Neutrophil (primary cell): ENCODE results near the gene AFMID.

ENCODE experiments used
- H3K27ac ChIP-seq: fragments of 200-600 bp; sonication (generic); 2 replicates; pipeline ENCODE4 v1.5.1; 2016; ENCODE audit warnings: mild to moderate bottlenecking, moderate library complexity
- H3K27me3 ChIP-seq: fragments of 200-600 bp; sonication (generic); 2 replicates; pipeline ENCODE4 v1.6.0; 2016; ENCODE audit warnings: mild to moderate bottlenecking
- H3K36me3 ChIP-seq: fragments of 200-600 bp; sonication (generic); 2 replicates; pipeline ENCODE4 v1.5.1; 2017
- H3K4me1 ChIP-seq, 2 experiments: fragments of 200-600 bp in 1 of 2; sonication (generic) in 1 of 2; 1 replicate in 1 of 2; 2 replicates in 1 of 2; pipeline versions ENCODE4 v1.5.1 to v1.6.1; 2013 to 2016; ENCODE audit warnings: low read depth in 1 of 2, low read length in 1 of 2, mild to moderate bottlenecking in 1 of 2, moderate library complexity in 1 of 2; ENCODE audit not compliant: control insufficient read depth in 1 of 2, insufficient read depth in 1 of 2
- H3K4me3 ChIP-seq, 2 experiments: fragments of 200-600 bp in 1 of 2; sonication (generic) in 1 of 2; 1 replicate in 1 of 2; 2 replicates in 1 of 2; pipeline ENCODE4 v1.5.1; 2013 to 2016; ENCODE audit warnings: low read depth in 1 of 2, low read length in 1 of 2, mild to moderate bottlenecking in 1 of 2, moderate library complexity in 1 of 2
- H3K9me3 ChIP-seq: fragments of 200-600 bp; sonication (generic); 2 replicates; pipeline ENCODE4 v1.5.1; 2016
- TF ChIP-seq, protein P1 (sequence below): fragments of 200-600 bp; sonication (generic); IDR thresholded peaks from 2 replicates; pipeline ENCODE4 v1.5.1; 2016; ENCODE audit warnings: antibody characterized with exemption

The AFMID gene

DNA sequence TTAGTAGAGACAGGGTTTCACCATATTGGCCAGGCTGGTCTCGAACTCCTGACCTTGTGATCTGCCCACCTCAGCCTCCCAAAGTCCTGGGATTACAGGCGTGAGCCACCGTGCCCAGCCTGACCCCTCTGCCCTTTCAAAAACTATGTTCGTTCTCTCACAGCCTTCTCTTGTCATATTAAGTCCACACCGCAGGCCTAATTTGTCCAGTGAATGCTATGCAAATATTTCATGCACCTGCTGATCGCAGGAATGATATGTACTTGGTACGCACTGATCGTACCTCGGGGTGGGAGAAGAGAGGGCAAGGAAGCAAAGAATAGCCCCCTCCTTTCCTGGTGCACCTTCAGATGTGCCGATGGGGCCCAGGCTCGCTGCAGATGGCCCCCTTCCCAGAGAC lies 23.9 kb downstream of the AFMID start:
- no peak overlapping the region for H3K4me3 ChIP-seq

GRCh38 chr17:78214016-78214705 lies 27.0 kb downstream of the AFMID start, which contains the start of gene BIRC5:
Gene BIRC5 (plus strand): TSS chr17:78214253. CDS start chr17:78214317, 64 bp downstream.
- H3K36me3 ChIP-seq = peaks cover under 1% of the 10 kb centered on the region
- peak within 1 kb of the TSS; percentile 57 to 67 for H3K4me3 ChIP-seq
- H3K27ac ChIP-seq = peak within 1 kb of the TSS; percentile 21
- H3K9me3 ChIP-seq = no peaks in the 10 kb centered on the region
- TF ChIP-seq, protein P1, sequence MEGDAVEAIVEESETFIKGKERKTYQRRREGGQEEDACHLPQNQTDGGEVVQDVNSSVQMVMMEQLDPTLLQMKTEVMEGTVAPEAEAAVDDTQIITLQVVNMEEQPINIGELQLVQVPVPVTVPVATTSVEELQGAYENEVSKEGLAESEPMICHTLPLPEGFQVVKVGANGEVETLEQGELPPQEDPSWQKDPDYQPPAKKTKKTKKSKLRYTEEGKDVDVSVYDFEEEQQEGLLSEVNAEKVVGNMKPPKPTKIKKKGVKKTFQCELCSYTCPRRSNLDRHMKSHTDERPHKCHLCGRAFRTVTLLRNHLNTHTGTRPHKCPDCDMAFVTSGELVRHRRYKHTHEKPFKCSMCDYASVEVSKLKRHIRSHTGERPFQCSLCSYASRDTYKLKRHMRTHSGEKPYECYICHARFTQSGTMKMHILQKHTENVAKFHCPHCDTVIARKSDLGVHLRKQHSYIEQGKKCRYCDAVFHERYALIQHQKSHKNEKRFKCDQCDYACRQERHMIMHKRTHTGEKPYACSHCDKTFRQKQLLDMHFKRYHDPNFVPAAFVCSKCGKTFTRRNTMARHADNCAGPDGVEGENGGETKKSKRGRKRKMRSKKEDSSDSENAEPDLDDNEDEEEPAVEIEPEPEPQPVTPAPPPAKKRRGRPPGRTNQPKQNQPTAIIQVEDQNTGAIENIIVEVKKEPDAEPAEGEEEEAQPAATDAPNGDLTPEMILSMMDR = peak; percentile 18
- H3K27me3 ChIP-seq = no peaks in the 10 kb centered on the region
- H3K4me1 ChIP-seq = peaks cover 10 to 14% of the 10 kb centered on the region in 2 experiments

More for the DNA sequence above, 23.9 kb downstream of the AFMID start:
- Histone ChIP-seq H3K36me3 (no peaks in the 10 kb centered on the region), H3K4me1 (peaks cover 10 to 17% of the 10 kb centered on the region in 2 experiments), H3K9me3 (no peaks in the 10 kb centered on the region), H3K27me3 (no peaks in the 10 kb centered on the region), H3K27ac (no peak overlapping the region)
- TF ChIP-seq, protein P1 = no peak

DNA sequence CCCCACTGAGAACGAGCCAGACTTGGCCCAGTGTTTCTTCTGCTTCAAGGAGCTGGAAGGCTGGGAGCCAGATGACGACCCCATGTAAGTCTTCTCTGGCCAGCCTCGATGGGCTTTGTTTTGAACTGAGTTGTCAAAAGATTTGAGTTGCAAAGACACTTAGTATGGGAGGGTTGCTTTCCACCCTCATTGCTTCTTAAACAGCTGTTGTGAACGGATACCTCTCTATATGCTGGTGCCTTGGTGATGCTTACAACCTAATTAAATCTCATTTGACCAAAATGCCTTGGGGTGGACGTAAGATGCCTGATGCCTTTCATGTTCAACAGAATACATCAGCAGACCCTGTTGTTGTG lies 27.5 kb downstream of the AFMID start:
- Histone ChIP-seq H3K27ac (no peak overlapping the region), H3K9me3 (no peaks in the 10 kb centered on the region)
- TF ChIP-seq, protein P1 = no peak

DNA sequence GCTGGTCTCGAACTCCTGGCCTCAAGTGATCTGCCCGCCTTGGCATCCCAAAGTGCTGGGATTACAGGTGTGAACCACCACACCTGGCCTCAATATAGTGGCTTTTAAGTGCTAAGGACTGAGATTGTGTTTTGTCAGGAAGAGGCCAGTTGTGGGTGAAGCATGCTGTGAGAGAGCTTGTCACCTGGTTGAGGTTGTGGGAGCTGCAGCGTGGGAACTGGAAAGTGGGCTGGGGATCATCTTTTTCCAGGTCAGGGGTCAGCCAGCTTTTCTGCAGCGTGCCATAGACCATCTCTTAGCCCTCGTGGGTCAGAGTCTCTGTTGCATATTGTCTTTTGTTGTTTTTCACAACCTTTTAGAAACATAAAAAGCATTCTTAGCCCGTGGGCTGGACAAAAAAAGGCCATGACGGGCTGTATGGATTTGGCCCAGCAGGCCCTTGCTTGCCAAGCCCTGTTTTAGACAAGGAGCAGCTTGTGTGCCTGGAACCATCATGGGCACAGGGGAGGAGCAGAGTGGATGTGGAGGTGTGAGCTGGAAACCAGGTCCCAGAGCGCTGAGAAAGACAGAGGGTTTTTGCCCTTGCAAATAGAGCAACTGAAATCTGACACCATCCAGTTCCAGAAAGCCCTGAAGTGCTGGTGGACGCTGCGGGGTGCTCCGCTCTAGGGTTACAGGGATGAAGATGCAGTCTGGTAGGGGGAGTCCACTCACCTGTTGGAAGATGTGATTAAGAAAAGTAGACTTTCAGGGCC lies 32.4 kb downstream of the AFMID start:
- Histone ChIP-seq H3K9me3 (no peaks in the 10 kb centered on the region), H3K4me3 (no peak overlapping the region), H3K27me3 (no peaks in the 10 kb centered on the region), H3K36me3 (peaks cover 43% of the 10 kb centered on the region), H3K4me1 (peaks cover 4 to 5% of the 10 kb centered on the region in 2 experiments), H3K27ac (no peak overlapping the region)
- TF ChIP-seq, protein P1 = no peak

More for the DNA sequence above, 27.5 kb downstream of the AFMID start:
- peaks cover 6% of the 10 kb centered on the region for H3K36me3 ChIP-seq
- H3K4me1 ChIP-seq = peaks cover 10 to 14% of the 10 kb centered on the region in 2 experiments
- no peaks in the 10 kb centered on the region for H3K27me3 ChIP-seq
- H3K4me3 ChIP-seq = peak overlapping the region; percentile 57 to 67

DNA sequence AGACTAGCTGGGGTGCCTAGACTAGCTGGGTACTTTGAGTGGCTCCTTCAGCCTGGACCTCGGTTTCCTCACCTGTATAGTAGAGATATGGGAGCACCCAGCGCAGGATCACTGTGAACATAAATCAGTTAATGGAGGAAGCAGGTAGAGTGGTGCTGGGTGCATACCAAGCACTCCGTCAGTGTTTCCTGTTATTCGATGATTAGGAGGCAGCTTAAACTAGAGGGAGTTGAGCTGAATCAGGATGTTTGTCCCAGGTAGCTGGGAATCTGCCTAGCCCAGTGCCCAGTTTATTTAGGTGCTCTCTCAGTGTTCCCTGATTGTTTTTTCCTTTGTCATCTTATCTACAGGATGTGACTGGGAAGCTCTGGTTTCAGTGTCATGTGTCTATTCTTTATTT lies 35.9 kb downstream of the AFMID start:
- no peak overlapping the region for H3K27ac ChIP-seq
- H3K36me3 ChIP-seq = peaks cover 52% of the 10 kb centered on the region
- TF ChIP-seq, protein P1 = no peak
- peaks cover 20% of the 10 kb centered on the region for H3K27me3 ChIP-seq
- no peak overlapping the region for H3K4me3 ChIP-seq
- peaks cover 4 to 9% of the 10 kb centered on the region in 2 experiments for H3K4me1 ChIP-seq
- H3K9me3 ChIP-seq = no peaks in the 10 kb centered on the region
